Neural cell (in vitro differentiated cells): ENCODE measurements around the gene TPR.

ENCODE experiments used
- TF ChIP-seq, protein P1 (sequence below): fragments of 450-650 bp; IDR thresholded peaks from 2 replicates; pipeline ENCODE4 v1.5.1; 2014; ENCODE audit warnings: antibody characterized with exemption, mild to moderate bottlenecking, moderate library complexity; ENCODE audit not compliant: poor library complexity, severe bottlenecking
- TF ChIP-seq, protein P2 (sequence below): IDR thresholded peaks from 2 replicates; pipeline ENCODE4 v1.6.1; 2012; ENCODE audit warnings: borderline replicate concordance

GRCh38 chr1:186375929-186376319 lies 871 bp upstream of the TPR start:
- TF ChIP-seq, protein P1, sequence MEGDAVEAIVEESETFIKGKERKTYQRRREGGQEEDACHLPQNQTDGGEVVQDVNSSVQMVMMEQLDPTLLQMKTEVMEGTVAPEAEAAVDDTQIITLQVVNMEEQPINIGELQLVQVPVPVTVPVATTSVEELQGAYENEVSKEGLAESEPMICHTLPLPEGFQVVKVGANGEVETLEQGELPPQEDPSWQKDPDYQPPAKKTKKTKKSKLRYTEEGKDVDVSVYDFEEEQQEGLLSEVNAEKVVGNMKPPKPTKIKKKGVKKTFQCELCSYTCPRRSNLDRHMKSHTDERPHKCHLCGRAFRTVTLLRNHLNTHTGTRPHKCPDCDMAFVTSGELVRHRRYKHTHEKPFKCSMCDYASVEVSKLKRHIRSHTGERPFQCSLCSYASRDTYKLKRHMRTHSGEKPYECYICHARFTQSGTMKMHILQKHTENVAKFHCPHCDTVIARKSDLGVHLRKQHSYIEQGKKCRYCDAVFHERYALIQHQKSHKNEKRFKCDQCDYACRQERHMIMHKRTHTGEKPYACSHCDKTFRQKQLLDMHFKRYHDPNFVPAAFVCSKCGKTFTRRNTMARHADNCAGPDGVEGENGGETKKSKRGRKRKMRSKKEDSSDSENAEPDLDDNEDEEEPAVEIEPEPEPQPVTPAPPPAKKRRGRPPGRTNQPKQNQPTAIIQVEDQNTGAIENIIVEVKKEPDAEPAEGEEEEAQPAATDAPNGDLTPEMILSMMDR = no peak
- TF ChIP-seq, protein P2, sequence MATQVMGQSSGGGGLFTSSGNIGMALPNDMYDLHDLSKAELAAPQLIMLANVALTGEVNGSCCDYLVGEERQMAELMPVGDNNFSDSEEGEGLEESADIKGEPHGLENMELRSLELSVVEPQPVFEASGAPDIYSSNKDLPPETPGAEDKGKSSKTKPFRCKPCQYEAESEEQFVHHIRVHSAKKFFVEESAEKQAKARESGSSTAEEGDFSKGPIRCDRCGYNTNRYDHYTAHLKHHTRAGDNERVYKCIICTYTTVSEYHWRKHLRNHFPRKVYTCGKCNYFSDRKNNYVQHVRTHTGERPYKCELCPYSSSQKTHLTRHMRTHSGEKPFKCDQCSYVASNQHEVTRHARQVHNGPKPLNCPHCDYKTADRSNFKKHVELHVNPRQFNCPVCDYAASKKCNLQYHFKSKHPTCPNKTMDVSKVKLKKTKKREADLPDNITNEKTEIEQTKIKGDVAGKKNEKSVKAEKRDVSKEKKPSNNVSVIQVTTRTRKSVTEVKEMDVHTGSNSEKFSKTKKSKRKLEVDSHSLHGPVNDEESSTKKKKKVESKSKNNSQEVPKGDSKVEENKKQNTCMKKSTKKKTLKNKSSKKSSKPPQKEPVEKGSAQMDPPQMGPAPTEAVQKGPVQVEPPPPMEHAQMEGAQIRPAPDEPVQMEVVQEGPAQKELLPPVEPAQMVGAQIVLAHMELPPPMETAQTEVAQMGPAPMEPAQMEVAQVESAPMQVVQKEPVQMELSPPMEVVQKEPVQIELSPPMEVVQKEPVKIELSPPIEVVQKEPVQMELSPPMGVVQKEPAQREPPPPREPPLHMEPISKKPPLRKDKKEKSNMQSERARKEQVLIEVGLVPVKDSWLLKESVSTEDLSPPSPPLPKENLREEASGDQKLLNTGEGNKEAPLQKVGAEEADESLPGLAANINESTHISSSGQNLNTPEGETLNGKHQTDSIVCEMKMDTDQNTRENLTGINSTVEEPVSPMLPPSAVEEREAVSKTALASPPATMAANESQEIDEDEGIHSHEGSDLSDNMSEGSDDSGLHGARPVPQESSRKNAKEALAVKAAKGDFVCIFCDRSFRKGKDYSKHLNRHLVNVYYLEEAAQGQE = no peak
